ENCODE results near the gene RBP5. TPM values are rescaled to one million over a fixed set of nuclear protein-coding genes. Genes with fewer than 3 reads are reported as not detected.

RBP5 gene
- total and polyA plus RNA-seq, 4 donors = 12.9 to 108 (median 63.6) TPM

DNA sequence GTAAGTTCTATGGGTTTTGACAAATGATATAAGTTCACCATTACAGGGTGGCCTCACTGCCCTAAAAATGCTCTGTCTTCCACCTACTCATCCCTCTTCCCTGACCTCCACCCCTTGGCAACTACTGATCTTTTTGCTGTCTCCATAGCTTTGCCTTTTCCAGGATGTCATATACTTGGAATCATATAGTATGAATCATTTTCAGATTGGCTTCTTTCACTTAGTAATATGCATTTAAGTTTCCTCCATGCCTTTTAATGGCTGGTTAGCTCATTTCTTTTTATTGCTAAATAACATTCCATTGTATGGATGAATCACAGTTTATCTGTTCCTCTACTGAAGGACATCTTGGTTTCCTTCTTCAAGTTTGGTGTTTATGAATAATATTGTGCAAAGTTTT lies 46.8 kb upstream of the RBP5 start:
- no peak for DNase-seq (ENCODE audit: low spot score)
- no peaks in the 10 kb centered on the region for H3K27me3 ChIP-seq (ENCODE audit: control insufficient read depth in 4 of 4, insufficient read depth in 4 of 4, low read length in 3 of 4)
- TF ChIP-seq HNF4G (IDR thresholded peaks at IDR 0.05) (no peak), TAF1 (conservative IDR thresholded peaks at IDR 0.05) (no peak), GABPA (IDR thresholded peaks at IDR 0.05 in 1 of 2, conservative IDR thresholded peaks at IDR 0.05 in 1 of 2) (no peak), HNF4A (conservative IDR thresholded peaks at IDR 0.05) (no peak), YY1 (IDR thresholded peaks at IDR 0.05) (no peak), FOXA1 (IDR thresholded peaks at IDR 0.05) (no peak), RAD21 (IDR thresholded peaks at IDR 0.05) (no peak), NR2F2 (IDR thresholded peaks at IDR 0.05) (no peak), RXRA (IDR thresholded peaks at IDR 0.05) (no peak), FOXA2 (IDR thresholded peaks at IDR 0.05) (no peak), JUND (IDR thresholded peaks at IDR 0.05) (no peak), SP1 (IDR thresholded peaks at IDR 0.05) (no peak), EGR1 (IDR thresholded peaks at IDR 0.05; ENCODE audit: low read depth in 2 of 2) (no peak)
- TF ChIP-seq, protein P1, sequence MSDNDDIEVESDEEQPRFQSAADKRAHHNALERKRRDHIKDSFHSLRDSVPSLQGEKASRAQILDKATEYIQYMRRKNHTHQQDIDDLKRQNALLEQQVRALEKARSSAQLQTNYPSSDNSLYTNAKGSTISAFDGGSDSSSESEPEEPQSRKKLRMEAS (IDR thresholded peaks at IDR 0.05) = no peak
- TF ChIP-seq, protein P2, sequence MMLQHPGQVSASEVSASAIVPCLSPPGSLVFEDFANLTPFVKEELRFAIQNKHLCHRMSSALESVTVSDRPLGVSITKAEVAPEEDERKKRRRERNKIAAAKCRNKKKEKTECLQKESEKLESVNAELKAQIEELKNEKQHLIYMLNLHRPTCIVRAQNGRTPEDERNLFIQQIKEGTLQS (IDR thresholded peaks at IDR 0.05) = no peak
- TF ChIP-seq, protein P3, sequence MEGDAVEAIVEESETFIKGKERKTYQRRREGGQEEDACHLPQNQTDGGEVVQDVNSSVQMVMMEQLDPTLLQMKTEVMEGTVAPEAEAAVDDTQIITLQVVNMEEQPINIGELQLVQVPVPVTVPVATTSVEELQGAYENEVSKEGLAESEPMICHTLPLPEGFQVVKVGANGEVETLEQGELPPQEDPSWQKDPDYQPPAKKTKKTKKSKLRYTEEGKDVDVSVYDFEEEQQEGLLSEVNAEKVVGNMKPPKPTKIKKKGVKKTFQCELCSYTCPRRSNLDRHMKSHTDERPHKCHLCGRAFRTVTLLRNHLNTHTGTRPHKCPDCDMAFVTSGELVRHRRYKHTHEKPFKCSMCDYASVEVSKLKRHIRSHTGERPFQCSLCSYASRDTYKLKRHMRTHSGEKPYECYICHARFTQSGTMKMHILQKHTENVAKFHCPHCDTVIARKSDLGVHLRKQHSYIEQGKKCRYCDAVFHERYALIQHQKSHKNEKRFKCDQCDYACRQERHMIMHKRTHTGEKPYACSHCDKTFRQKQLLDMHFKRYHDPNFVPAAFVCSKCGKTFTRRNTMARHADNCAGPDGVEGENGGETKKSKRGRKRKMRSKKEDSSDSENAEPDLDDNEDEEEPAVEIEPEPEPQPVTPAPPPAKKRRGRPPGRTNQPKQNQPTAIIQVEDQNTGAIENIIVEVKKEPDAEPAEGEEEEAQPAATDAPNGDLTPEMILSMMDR (IDR thresholded peaks at IDR 0.05; ENCODE audit: low read depth, low read length, missing input control) = no peak
- TF ChIP-seq, protein P4, sequence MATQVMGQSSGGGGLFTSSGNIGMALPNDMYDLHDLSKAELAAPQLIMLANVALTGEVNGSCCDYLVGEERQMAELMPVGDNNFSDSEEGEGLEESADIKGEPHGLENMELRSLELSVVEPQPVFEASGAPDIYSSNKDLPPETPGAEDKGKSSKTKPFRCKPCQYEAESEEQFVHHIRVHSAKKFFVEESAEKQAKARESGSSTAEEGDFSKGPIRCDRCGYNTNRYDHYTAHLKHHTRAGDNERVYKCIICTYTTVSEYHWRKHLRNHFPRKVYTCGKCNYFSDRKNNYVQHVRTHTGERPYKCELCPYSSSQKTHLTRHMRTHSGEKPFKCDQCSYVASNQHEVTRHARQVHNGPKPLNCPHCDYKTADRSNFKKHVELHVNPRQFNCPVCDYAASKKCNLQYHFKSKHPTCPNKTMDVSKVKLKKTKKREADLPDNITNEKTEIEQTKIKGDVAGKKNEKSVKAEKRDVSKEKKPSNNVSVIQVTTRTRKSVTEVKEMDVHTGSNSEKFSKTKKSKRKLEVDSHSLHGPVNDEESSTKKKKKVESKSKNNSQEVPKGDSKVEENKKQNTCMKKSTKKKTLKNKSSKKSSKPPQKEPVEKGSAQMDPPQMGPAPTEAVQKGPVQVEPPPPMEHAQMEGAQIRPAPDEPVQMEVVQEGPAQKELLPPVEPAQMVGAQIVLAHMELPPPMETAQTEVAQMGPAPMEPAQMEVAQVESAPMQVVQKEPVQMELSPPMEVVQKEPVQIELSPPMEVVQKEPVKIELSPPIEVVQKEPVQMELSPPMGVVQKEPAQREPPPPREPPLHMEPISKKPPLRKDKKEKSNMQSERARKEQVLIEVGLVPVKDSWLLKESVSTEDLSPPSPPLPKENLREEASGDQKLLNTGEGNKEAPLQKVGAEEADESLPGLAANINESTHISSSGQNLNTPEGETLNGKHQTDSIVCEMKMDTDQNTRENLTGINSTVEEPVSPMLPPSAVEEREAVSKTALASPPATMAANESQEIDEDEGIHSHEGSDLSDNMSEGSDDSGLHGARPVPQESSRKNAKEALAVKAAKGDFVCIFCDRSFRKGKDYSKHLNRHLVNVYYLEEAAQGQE (IDR thresholded peaks at IDR 0.05) = no peak
- TF ChIP-seq, protein P5, sequence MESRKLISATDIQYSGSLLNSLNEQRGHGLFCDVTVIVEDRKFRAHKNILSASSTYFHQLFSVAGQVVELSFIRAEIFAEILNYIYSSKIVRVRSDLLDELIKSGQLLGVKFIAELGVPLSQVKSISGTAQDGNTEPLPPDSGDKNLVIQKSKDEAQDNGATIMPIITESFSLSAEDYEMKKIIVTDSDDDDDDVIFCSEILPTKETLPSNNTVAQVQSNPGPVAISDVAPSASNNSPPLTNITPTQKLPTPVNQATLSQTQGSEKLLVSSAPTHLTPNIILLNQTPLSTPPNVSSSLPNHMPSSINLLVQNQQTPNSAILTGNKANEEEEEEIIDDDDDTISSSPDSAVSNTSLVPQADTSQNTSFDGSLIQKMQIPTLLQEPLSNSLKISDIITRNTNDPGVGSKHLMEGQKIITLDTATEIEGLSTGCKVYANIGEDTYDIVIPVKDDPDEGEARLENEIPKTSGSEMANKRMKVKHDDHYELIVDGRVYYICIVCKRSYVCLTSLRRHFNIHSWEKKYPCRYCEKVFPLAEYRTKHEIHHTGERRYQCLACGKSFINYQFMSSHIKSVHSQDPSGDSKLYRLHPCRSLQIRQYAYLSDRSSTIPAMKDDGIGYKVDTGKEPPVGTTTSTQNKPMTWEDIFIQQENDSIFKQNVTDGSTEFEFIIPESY (IDR thresholded peaks at IDR 0.05) = no peak
- H3K9ac ChIP-seq (ENCODE audit: low read depth in 1 of 2, low read length in 2 of 2) = no peak overlapping the region
- no peaks in the 10 kb centered on the region for H3K4me1 ChIP-seq (ENCODE audit: control insufficient read depth in 4 of 4, insufficient read depth in 4 of 4, low read length in 3 of 4)
- H3K27ac ChIP-seq (ENCODE audit: low read depth in 1 of 2, low read length in 2 of 2) = no peak overlapping the region
- H3K9me3 ChIP-seq (ENCODE audit: control insufficient read depth in 4 of 4, low read length in 3 of 4) = peaks cover 0 to 2% (median 0%) of the 10 kb centered on the region in 4 donors
- no peak overlapping the region for H3K4me3 ChIP-seq (ENCODE audit: low read depth in 1 of 3, low read length in 3 of 3)
- no peaks in the 10 kb centered on the region for H3K36me3 ChIP-seq (ENCODE audit: control insufficient read depth in 4 of 4, insufficient read depth in 3 of 4, low read depth in 1 of 4, low read length in 3 of 4)

Measured in liver (tissue), 9 donors.